GM12878 (cell line): Measurements from ENCODE around the gene TBC1D28. TPM values are rescaled to one million over a fixed set of nuclear protein-coding genes. Genes with fewer than 3 reads are reported as not detected.
"Not testable (repeated sequence)": the region's sequence is repeated elsewhere in the genome, so short reads cannot be mapped to it uniquely, and the experiment has no call there.

Experiments
- ATAC-seq: fragments of 200-7000 bp; cut with Tn5 transposase; 3 replicates; pipeline ENCODE4 v1.9.1; 2020; ENCODE audit warnings: mild to moderate bottlenecking, moderate library complexity
- BruUV-seq: library from RNA; stranded (reverse); fragments of 400-500 nt; replicated peaks from 2 replicates; lab custom pipeline; 2021; lab: Mats Ljungman, UMichigan
- CTCF ChIA-PET: fragments of 300-600 bp; sonication (Branson Sonifier 250); formaldehyde crosslinking; extraction: SDS; loops from one replicate; lab custom pipeline; 2021; ENCODE audit warnings: inconsistent platforms; lab: Yijun Ruan, JAX
- POLR2A ChIA-PET: fragments of 350-600 bp; formaldehyde crosslinking; extraction: SDS; loops from one replicate; lab custom pipeline; 2021; ENCODE audit warnings: inconsistent platforms; lab: Charles Lee
- RAD21 ChIA-PET: fragments of 300-600 bp; sonication (Branson Sonifier 250); formaldehyde crosslinking; loops from one replicate; lab custom pipeline; 2023; ENCODE audit warnings: antibody characterized with exemption; ENCODE audit not compliant: unreplicated experiment; lab: Charles Lee
- SMC1A ChIA-PET: fragments of 300-600 bp; sonication (Branson Sonifier 250); formaldehyde crosslinking; loops from one replicate; lab custom pipeline; 2023; ENCODE audit not compliant: unreplicated experiment, uncharacterized antibody; lab: Charles Lee
- DNase-seq: peaks from one replicate; pipeline ENCODE4 v3.0.0-alpha.2; 2011; ENCODE audit warnings: low read depth, low spot score
- FAIRE-seq: peaks from 3 replicates; lab custom pipeline; 2011; peaks lifted over from hg19 to GRCh38; lab: Jason Lieb, UNC
- H2AFZ ChIP-seq: 2 replicates; pipeline ENCODE4 v1.6.0; 2011; ENCODE audit warnings: low read depth, low read length, control low read depth; ENCODE audit not compliant: control insufficient read depth
- H3K27ac ChIP-seq: 2 replicates; pipeline ENCODE4 v1.5.1; 2011; ENCODE audit warnings: control low read depth; ENCODE audit not compliant: control insufficient read depth, insufficient read depth
- H3K27me3 ChIP-seq, 2 experiments: replicated peaks in 1 of 2; 2 replicates each; pipeline versions ENCODE4 v1.6.0 to v1.6.1; 2011; ENCODE audit warnings: low read length in 1 of 2; ENCODE audit not compliant: control insufficient read depth in 2 of 2, insufficient read depth in 2 of 2
- H3K36me3 ChIP-seq, 2 experiments: 2 replicates each; pipeline ENCODE4 v1.5.1; 2011; ENCODE audit warnings: low read length in 1 of 2; ENCODE audit not compliant: control insufficient read depth in 2 of 2, insufficient read depth in 2 of 2
- H3K4me1 ChIP-seq: 2 replicates; pipeline ENCODE4 v1.6.1; 2011; ENCODE audit warnings: mild to moderate bottlenecking, low read length, moderate library complexity, mixed read lengths; ENCODE audit not compliant: control insufficient read depth, insufficient read depth
- H3K4me2 ChIP-seq: 2 replicates; pipeline ENCODE4 v1.6.0; 2011; ENCODE audit warnings: control low read depth; ENCODE audit not compliant: control insufficient read depth, insufficient read depth
- H3K4me3 ChIP-seq: fragments of 200-600 bp; sonication (generic); 2 replicates; pipeline ENCODE4 v1.5.1; 2016
- H3K79me2 ChIP-seq: 2 replicates; pipeline ENCODE4 v1.6.0; 2011; ENCODE audit warnings: low read length; ENCODE audit not compliant: control insufficient read depth, insufficient read depth
- H3K9ac ChIP-seq: 2 replicates; pipeline ENCODE4 v1.8.0; 2011; ENCODE audit warnings: low read length, control low read depth, mixed read lengths; ENCODE audit not compliant: control insufficient read depth, insufficient read depth
- H3K9me3 ChIP-seq: replicated peaks from 3 replicates; pipeline ENCODE4 v1.5.1; 2011; ENCODE audit warnings: mild to moderate bottlenecking, low read length; ENCODE audit not compliant: control insufficient read depth, insufficient read depth
- H4K20me1 ChIP-seq: 2 replicates; pipeline ENCODE4 v1.6.0; 2011; ENCODE audit not compliant: control insufficient read depth, insufficient read depth
- WGBS: methylation state at CpG from one replicate; pipeline ENCODE4 v1.1.6; 2016; ENCODE audit warnings: low lambda C conversion rate; ENCODE audit not compliant: insufficient replicate concordance, insufficient coverage; ENCODE audit errors: missing lambda C conversion rate; 5-methylcytosine and 5-hydroxymethylcytosine counted together
- in situ Hi-C: fragments of 300-500 bp; cut with MboI; formaldehyde crosslinking; loops from 9 replicates; pipeline ENCODE4 v1.14.3; 2018; ENCODE audit warnings: mixed read lengths
- intact Hi-C: fragments of 100-400 bp; cut with micrococcal nuclease; formaldehyde crosslinking; loops from one replicate; pipeline ENCODE4 v1.14.2; 2022; ENCODE audit not compliant: unreplicated experiment
- polyA plus RNA-seq, 11 experiments: library from polyadenylated mRNA; depleted of rRNA in 4 of 11; unstranded in 6 of 11; stranded (reverse) in 5 of 11; fragments of >200 nt; fragmentation: Nextera tagmentation in 4 of 11; fragmentation: Illumina TruSeq in 1 of 11; extraction: Ambion mirVana in 4 of 11; extraction: Trizol in 1 of 11; gene quantifications; 1 replicate in 1 of 11; 2 replicates in 10 of 11; pipeline versions ENCODE4 v1.2.1 to v1.2.3, GENCODE V29; 2011 to 2016; ENCODE audit warnings: inconsistent platforms in 2 of 11, missing spikeins in 2 of 11, low read depth in 1 of 11
- total RNA-seq, 4 experiments: library from RNA; depleted of rRNA in 3 of 4; stranded (reverse); fragments of >200 nt in 3 of 4; fragmentation: Illumina TruSeq in 1 of 4; extraction: Trizol in 1 of 4; gene quantifications; 2 replicates each; pipeline versions ENCODE4 v1.2.1 to v1.2.3, GENCODE V29; 2013 to 2021

The TBC1D28 gene
- total and polyA plus RNA-seq, 10 of the 15 experiments (the other 5 are each of a cell fraction or from before 2014, with no cell fraction given) = not detected

GRCh38 chr17:18636237-18636636 lies 8.0 kb downstream of the TBC1D28 start:
- CTCF ChIA-PET, intact Hi-C loops, ATAC-seq, H3K79me2 ChIP-seq, DNase-seq, BruUV-seq, H3K9me3 ChIP-seq, H2AFZ ChIP-seq, H3K4me3 ChIP-seq, POLR2A ChIA-PET, in situ Hi-C loops, RAD21 ChIA-PET, FAIRE-seq, H3K9ac ChIP-seq, H3K4me1 ChIP-seq, H3K4me2 ChIP-seq, SMC1A ChIA-PET, H4K20me1 ChIP-seq, H3K36me3 ChIP-seq, H3K27me3 ChIP-seq, H3K27ac ChIP-seq: not testable (repeated sequence)
- WGBS = 13% methylated on average over 7 of the region's 7 CpGs

GRCh38 chr17:18635773-18636172 lies 8.4 kb downstream of the TBC1D28 start:
- intact Hi-C loops, H3K4me3 ChIP-seq, H4K20me1 ChIP-seq, SMC1A ChIA-PET, H3K4me2 ChIP-seq, CTCF ChIA-PET, H3K27me3 ChIP-seq, H3K4me1 ChIP-seq, H3K79me2 ChIP-seq, ATAC-seq, BruUV-seq, H3K36me3 ChIP-seq, DNase-seq, H3K9ac ChIP-seq, FAIRE-seq, POLR2A ChIA-PET, H3K27ac ChIP-seq, RAD21 ChIA-PET, H2AFZ ChIP-seq, H3K9me3 ChIP-seq, in situ Hi-C loops: not testable (repeated sequence)
- 2% methylated on average over 5 of the region's 7 CpGs for WGBS

DNA sequence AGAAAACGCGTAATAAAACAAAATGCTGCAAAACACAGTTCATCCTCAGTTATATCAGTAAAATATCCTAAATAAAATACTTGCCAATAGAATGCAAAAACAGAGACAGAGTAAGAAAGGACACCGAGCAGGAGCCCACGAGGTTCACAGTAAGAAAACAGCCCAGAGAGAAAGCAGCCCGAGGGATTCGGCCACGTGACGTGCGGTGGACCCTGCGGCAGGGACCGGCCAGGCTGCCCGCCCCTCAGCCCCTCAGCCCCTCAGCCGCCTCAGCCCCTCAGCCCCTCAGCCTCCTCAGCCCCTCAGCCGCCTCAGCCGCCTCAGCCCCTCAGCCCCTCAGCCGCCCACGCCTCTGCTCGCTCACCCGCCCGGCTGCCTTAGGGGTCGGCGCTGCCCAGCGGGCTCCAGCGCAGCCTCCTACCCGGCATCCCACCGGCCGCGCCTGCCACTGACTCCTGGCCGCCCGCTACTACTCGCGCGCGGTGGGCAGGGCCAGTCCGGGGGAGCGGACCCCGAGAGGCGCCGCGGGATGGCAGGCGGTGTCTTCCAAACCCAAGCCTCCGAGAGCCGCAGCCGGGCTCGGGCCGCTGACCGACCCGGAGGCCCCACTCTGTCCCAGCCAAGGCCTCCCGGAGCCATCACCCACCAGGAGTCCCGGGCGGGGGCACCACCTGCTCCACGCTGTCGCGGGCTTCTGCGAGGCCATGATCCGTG lies 9.5 kb downstream of the TBC1D28 start:
- SMC1A ChIA-PET, FAIRE-seq, H3K27ac ChIP-seq, H3K4me2 ChIP-seq, H3K79me2 ChIP-seq, RAD21 ChIA-PET, H3K9me3 ChIP-seq, H3K9ac ChIP-seq, H4K20me1 ChIP-seq, in situ Hi-C loops, H3K27me3 ChIP-seq, BruUV-seq, DNase-seq, intact Hi-C loops, H3K4me3 ChIP-seq, H3K36me3 ChIP-seq, H2AFZ ChIP-seq, ATAC-seq, CTCF ChIA-PET, POLR2A ChIA-PET, H3K4me1 ChIP-seq: not testable (repeated sequence)
- WGBS = 10% methylated on average over 40 of the region's 56 CpGs
